Osteoblast (primary cell): ENCODE data around the gene DSP. TPM values are rescaled to one million over a fixed set of nuclear protein-coding genes. Genes with fewer than 3 reads are reported as not detected.

Experiments
- DNase-seq: peaks from one replicate; pipeline ENCODE4 v3.0.0; 2011; ENCODE audit warnings: low spot score, mixed read lengths; ENCODE audit not compliant: insufficient read length; ENCODE audit errors: missing footprints
- H2AFZ ChIP-seq: 2 replicates; pipeline ENCODE4 v1.6.0; 2011; ENCODE audit warnings: mild to moderate bottlenecking, low read length
- H3K27ac ChIP-seq: 2 replicates; pipeline ENCODE4 v1.5.1; 2011; ENCODE audit warnings: mild to moderate bottlenecking, low read depth, low read length, moderate library complexity
- H3K27me3 ChIP-seq: 2 replicates; pipeline ENCODE4 v1.6.0; 2012; ENCODE audit warnings: mild to moderate bottlenecking, control low read depth, inconsistent platforms, low read length, moderate library complexity; ENCODE audit not compliant: insufficient read depth
- H3K36me3 ChIP-seq: 2 replicates; pipeline ENCODE4 v1.5.1; 2011; ENCODE audit warnings: mild to moderate bottlenecking, low read length, control low read depth, moderate library complexity; ENCODE audit not compliant: insufficient read depth
- H3K4me1 ChIP-seq: 2 replicates; pipeline ENCODE4 v1.5.1; 2011; ENCODE audit warnings: mild to moderate bottlenecking, low read length, control low read depth, moderate library complexity; ENCODE audit not compliant: insufficient read depth
- H3K4me2 ChIP-seq: 2 replicates; pipeline ENCODE4 v1.6.0; 2011; ENCODE audit warnings: mild to moderate bottlenecking, low read length; ENCODE audit not compliant: insufficient read depth
- H3K4me3 ChIP-seq: fragments of 200-600 bp; sonication (generic); 3 replicates; pipeline ENCODE4 v1.5.1; 2012; ENCODE audit warnings: mild to moderate bottlenecking, low read length, inconsistent platforms; ENCODE audit not compliant: insufficient read depth
- H3K79me2 ChIP-seq: 2 replicates; pipeline ENCODE4 v1.6.0; 2012; ENCODE audit warnings: mild to moderate bottlenecking, low read length, control low read depth, inconsistent platforms; ENCODE audit not compliant: insufficient read depth
- H3K9me3 ChIP-seq: 2 replicates; pipeline ENCODE4 v1.5.1; 2011; ENCODE audit warnings: low read depth, low read length, control low read depth
- H4K20me1 ChIP-seq: 2 replicates; pipeline ENCODE4 v1.6.0; 2012; ENCODE audit warnings: mild to moderate bottlenecking, low read length, control low read depth; ENCODE audit not compliant: insufficient read depth
- total RNA-seq: library from RNA; depleted of rRNA; stranded (reverse); fragments of >200 nt; gene quantifications from 2 replicates; pipeline ENCODE4 v1.2.3, GENCODE V29; 2012
- TF ChIP-seq, protein P1 (sequence below): IDR thresholded peaks from 2 replicates; pipeline ENCODE4 v1.5.1; 2011; ENCODE audit warnings: mild to moderate bottlenecking, low read depth, low read length, moderate library complexity; ENCODE audit errors: extremely low read depth

Gene DSP
- total RNA-seq, 1 donor, result 84.0 TPM

GRCh38 chr6:7554533-7555275 is 13.2 kb downstream of the DSP start:
- Histone ChIP-seq H3K27ac (no peak overlapping the region), H3K36me3 (peaks cover 26% of the 10 kb centered on the region), H3K4me2 (peak overlapping the region; percentile 5), H3K4me3 (no peak overlapping the region), H2AFZ (no peak overlapping the region), H4K20me1 (no peaks in the 10 kb centered on the region), H3K79me2 (peaks cover 19% of the 10 kb centered on the region), H3K9me3 (no peaks in the 10 kb centered on the region), H3K4me1 (peaks cover 11% of the 10 kb centered on the region), H3K27me3 (no peaks in the 10 kb centered on the region)
- no peak for DNase-seq
- TF ChIP-seq, protein P1, sequence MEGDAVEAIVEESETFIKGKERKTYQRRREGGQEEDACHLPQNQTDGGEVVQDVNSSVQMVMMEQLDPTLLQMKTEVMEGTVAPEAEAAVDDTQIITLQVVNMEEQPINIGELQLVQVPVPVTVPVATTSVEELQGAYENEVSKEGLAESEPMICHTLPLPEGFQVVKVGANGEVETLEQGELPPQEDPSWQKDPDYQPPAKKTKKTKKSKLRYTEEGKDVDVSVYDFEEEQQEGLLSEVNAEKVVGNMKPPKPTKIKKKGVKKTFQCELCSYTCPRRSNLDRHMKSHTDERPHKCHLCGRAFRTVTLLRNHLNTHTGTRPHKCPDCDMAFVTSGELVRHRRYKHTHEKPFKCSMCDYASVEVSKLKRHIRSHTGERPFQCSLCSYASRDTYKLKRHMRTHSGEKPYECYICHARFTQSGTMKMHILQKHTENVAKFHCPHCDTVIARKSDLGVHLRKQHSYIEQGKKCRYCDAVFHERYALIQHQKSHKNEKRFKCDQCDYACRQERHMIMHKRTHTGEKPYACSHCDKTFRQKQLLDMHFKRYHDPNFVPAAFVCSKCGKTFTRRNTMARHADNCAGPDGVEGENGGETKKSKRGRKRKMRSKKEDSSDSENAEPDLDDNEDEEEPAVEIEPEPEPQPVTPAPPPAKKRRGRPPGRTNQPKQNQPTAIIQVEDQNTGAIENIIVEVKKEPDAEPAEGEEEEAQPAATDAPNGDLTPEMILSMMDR, result no peak

DNA sequence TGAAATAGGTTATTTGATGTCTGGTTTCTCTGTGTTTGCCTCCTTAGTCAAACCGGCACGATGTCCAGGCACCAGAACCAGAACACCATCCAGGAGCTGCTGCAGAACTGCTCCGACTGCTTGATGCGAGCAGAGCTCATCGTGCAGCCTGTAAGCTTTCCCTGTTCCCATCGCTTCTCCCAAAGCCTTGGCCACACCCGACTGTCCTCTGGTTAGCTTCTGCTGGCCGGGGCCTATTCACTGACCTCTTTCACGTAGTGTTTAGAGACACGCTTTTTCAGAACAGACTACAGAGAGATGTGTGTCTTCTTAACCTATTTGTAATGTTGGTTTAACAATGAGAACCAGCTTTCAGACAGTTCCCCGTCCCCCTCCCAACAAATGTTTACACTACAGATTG is 14.2 kb downstream of the DSP start:
- Histone ChIP-seq H3K27ac (no peak overlapping the region), H4K20me1 (no peaks in the 10 kb centered on the region), H3K27me3 (no peaks in the 10 kb centered on the region), H2AFZ (no peak overlapping the region), H3K4me3 (no peak overlapping the region), H3K36me3 (peaks cover 29% of the 10 kb centered on the region), H3K9me3 (no peaks in the 10 kb centered on the region), H3K4me1 (peaks cover 14% of the 10 kb centered on the region), H3K4me2 (no peak overlapping the region), H3K79me2 (peaks cover 19% of the 10 kb centered on the region)
- TF ChIP-seq, protein P1, result no peak
- no peak for DNase-seq

DNA sequence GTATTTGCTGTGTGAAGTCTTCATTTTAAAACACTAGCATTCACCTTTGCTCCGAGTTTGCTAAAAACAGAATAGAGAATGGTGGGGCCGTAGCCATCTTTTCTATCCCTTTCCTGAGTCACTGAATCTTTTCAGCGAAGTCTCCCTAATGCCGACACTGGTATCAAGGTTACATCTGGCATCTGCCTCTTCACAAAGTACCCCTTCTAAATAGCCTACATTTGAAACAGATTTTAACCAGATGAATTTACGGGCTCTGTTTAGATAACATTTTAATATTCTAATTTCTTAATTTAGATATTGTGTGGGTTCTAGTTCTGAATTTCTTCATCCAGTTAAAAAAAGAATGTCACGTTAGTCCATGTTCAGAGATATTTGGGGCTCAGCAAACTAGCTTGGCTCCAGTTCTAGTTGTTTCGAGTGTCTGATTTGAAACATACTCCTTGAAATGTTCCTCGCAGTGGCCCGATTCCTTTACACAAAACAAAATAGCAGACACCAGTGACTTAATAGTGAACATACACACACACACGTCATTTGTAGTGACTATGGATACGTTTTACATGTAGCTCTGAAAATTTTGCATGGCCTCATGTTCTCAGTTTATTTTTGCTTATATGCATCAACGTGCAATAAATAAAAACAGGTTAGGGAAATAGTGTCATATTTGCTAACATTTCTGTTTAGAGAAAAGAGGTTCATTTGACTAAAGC is 15.1 kb downstream of the DSP start:
- Histone ChIP-seq H4K20me1 (no peaks in the 10 kb centered on the region), H2AFZ (no peak overlapping the region), H3K36me3 (peaks cover 34% of the 10 kb centered on the region), H3K27me3 (no peaks in the 10 kb centered on the region), H3K9me3 (no peaks in the 10 kb centered on the region), H3K4me1 (peaks cover 14% of the 10 kb centered on the region), H3K4me2 (no peak overlapping the region), H3K79me2 (peaks cover 19% of the 10 kb centered on the region), H3K27ac (no peak overlapping the region), H3K4me3 (no peak overlapping the region)
- DNase-seq, result no peak
- TF ChIP-seq, protein P1, result no peak

- no peak for DNase-seq
- Histone ChIP-seq H2AFZ (no peak overlapping the region), H3K79me2 (peaks cover 16% of the 10 kb centered on the region), H3K4me2 (no peak overlapping the region), H3K9me3 (no peaks in the 10 kb centered on the region), H3K27me3 (no peaks in the 10 kb centered on the region), H3K4me1 (peaks cover 14% of the 10 kb centered on the region), H3K4me3 (no peak overlapping the region), H4K20me1 (no peaks in the 10 kb centered on the region), H3K36me3 (peaks cover 41% of the 10 kb centered on the region), H3K27ac (no peak overlapping the region)
- TF ChIP-seq, protein P1, result no peak
These were observed 16.2 kb downstream of the DSP start for GRCh38 chr6:7557652-7558051.
